ENCODE data around the gene GPR180.

DNA sequence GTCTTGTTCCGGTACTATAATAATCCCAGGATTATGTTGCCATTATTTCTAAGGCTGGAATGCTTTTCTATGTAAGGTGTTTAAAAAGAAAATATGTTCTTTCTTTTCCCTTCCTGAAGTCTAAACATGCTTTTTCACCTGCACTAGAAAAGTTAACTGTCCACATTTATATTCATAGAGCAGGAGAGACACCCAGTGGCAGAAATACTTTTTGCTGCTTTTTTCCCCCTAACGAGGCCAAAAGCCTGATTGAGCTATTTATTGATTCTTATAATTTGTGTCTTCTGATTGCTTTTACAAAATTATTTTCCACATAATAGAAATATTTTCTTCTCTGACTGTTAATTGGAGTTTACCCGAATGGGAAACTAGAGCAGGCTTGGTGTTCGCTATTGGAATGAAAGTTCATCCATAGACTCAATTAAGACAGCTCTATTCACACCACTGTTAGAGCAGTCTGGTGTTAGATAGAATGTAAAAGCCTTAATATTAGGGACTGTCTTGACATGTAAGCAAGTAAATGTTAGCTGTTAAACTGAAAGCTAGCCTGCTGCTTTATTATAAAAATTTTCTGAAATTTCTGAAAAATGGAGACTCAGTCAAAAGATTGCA, 15.8 kb downstream of the GPR180 start:
- TF ChIP-seq YY1 (IDR thresholded peaks at IDR 0.05; ENCODE audit: insufficient read depth, insufficient read length) = no peak
- no peak for TF ChIP-seq SUZ12 (IDR thresholded peaks at IDR 0.05; ENCODE audit: extremely low read depth, insufficient read depth, insufficient read length)

All from NT2/D1 (cell line).